K562 (cell line): ENCODE measurements around the gene GMEB2. TPM values are rescaled to one million over a fixed set of nuclear protein-coding genes. Genes with fewer than 3 reads are reported as not detected.

Source experiments
- CREM ChIP-seq: IDR thresholded peaks from 2 replicates; pipeline ENCODE4 v1.6.1; 2014; ENCODE audit warnings: antibody characterized with exemption, low read depth
- CXXC5 ChIP-seq: fragments of 250-450 bp; sonication (Bioruptor Pico); IDR thresholded peaks from 2 replicates; pipeline ENCODE4 v1.8.0; 2022; ENCODE audit warnings: inconsistent platforms, mild to moderate bottlenecking, moderate library complexity
- EGR1 ChIP-seq: fragments of 450-650 bp; conservative IDR thresholded peaks from 2 replicates; pipeline ENCODE4 v1.6.1; 2017; ENCODE audit warnings: mild to moderate bottlenecking
- ETS1 ChIP-seq: conservative IDR thresholded peaks from 2 replicates; pipeline ENCODE4 v1.6.1; 2011; ENCODE audit warnings: low read depth, mild to moderate bottlenecking, low read length; ENCODE audit not compliant: control insufficient read depth
- HINFP ChIP-seq: fragments of 450-650 bp; conservative IDR thresholded peaks from 2 replicates; pipeline ENCODE4 v1.6.1; 2016; ENCODE audit warnings: missing genetic modification characterization, low read depth, mild to moderate bottlenecking, control low read depth, missing compliant biosample characterization
- HNRNPL ChIP-seq: fragments of 200-400 bp; formaldehyde crosslinking; IDR thresholded peaks from 2 replicates; pipeline ENCODE4 v1.6.1; 2017; ENCODE audit warnings: low read depth, mild to moderate bottlenecking, low read length
- MAZ ChIP-seq, 2 experiments: fragments of 450-650 bp in 1 of 2; sonication (generic) in 1 of 2; formaldehyde crosslinking; IDR thresholded peaks in 1 of 2; conservative IDR thresholded peaks in 1 of 2; 2 replicates each; pipeline versions ENCODE4 v1.4.0 to v1.5.0; 2020; ENCODE audit warnings: mild to moderate bottlenecking in 1 of 2, missing genetic modification reagents in 1 of 2
- POLR2G ChIP-seq: fragments of 200-400 bp; formaldehyde crosslinking; IDR thresholded peaks from 2 replicates; pipeline ENCODE4 v1.6.1; 2017; ENCODE audit warnings: low read depth, mild to moderate bottlenecking, antibody characterized with exemption, low read length, moderate library complexity
- ZBTB17 ChIP-seq: fragments of 450-650 bp; formaldehyde crosslinking; IDR thresholded peaks from 2 replicates; pipeline ENCODE4 v1.4.0; 2020; ENCODE audit warnings: mild to moderate bottlenecking
- polyA plus RNA-seq, 8 experiments: library from polyadenylated mRNA; depleted of rRNA in 4 of 8; stranded (reverse) in 5 of 8; unstranded in 3 of 8; fragments of >200 nt; fragmentation: Nextera tagmentation in 2 of 8; fragmentation: Illumina TruSeq in 1 of 8; extraction: Ambion mirVana in 2 of 8; extraction: Trizol in 1 of 8; gene quantifications; 2 replicates each; pipeline versions ENCODE4 v1.2.1 to v1.2.3, GENCODE V29; 2011 to 2014; ENCODE audit warnings: inconsistent platforms in 1 of 8, missing spikeins in 1 of 8
- total RNA-seq, 7 experiments: library from RNA; depleted of rRNA in 6 of 7; stranded (reverse); fragments of >200 nt in 6 of 7; fragmentation: Illumina TruSeq in 2 of 7; extraction: Trizol in 2 of 7; gene quantifications; 2 replicates each; pipeline versions ENCODE4 v1.2.1 to v1.2.3, GENCODE V29; 2011 to 2021; ENCODE audit warnings: low replicate concordance in 1 of 7

GMEB2 gene
- total and polyA plus RNA-seq, 9 of the 15 experiments (the other 6 are each of a cell fraction or from before 2014, with no cell fraction given): 0.03 to 13.9 (median 6.3) TPM

GRCh38 chr20:63553933-63554290 is 73.0 kb downstream of the GMEB2 start, which contains the start of gene FNDC11 (continued):
- TF ChIP-seq MAZ (CRISPR knock-in tag; conservative IDR thresholded peaks at IDR 0.05 in 1 of 2, IDR thresholded peaks at IDR 0.05 in 1 of 2) (peak in 1 of 2 experiments; percentile 28; a peak in 1 of 4 replicates), ZBTB17 (CRISPR knock-in tag) (0 out of 2 replicates have a peak, but pooled peaks have one; percentile 58), ETS1 (0 out of 2 replicates have a peak, but pooled peaks have one; percentile 1), HNRNPL (0 out of 2 replicates have a peak, but pooled peaks have one; percentile 37), CXXC5 (peak; percentile 3), POLR2G (peak; percentile 9; the same call in 1 of the 2 replicates), CREM (peak; percentile 35; the same call in 1 of the 2 replicates), HINFP (no peak), EGR1 (peak; percentile 83)
- TF ChIP-seq, all 486 proteins: peak for 12
